SK-N-SH (cell line): ENCODE data around the gene TEAD4. TPM values are rescaled to one million over a fixed set of nuclear protein-coding genes. Genes with fewer than 3 reads are reported as not detected.

Experiments
- CTCF ChIA-PET: fragments of 300-600, 350-600 bp; formaldehyde crosslinking; extraction: SDS; loops from one replicate; lab custom pipeline; 2021; lab: Yijun Ruan, JAX
- POLR2A ChIA-PET: fragments of 350-600 bp; sonication (Branson Sonifier 250); formaldehyde crosslinking; extraction: SDS; loops from one replicate; lab custom pipeline; 2020; ENCODE audit warnings: antibody characterized with exemption, inconsistent platforms; lab: Yijun Ruan, JAX
- DNase-seq: peaks from one replicate; pipeline ENCODE4 v3.0.0; 2012
- H2AFZ ChIP-seq: fragments of 200-600 bp; sonication (generic); 2 replicates; pipeline ENCODE4 v1.8.1; 2016; ENCODE audit warnings: antibody characterized with exemption, mild to moderate bottlenecking, low read depth
- H3F3A ChIP-seq: fragments of 200-600 bp; sonication (generic); replicated peaks from 2 replicates; pipeline ENCODE3; 2016; ENCODE audit warnings: antibody characterized with exemption, mild to moderate bottlenecking; ENCODE audit not compliant: insufficient read depth
- H3K27ac ChIP-seq, 2 experiments: fragments of 200-500 bp in 1 of 2; fragments of 200-600 bp in 1 of 2; sonication (Bioruptor generic) in 1 of 2; sonication (generic), shearing (Covaris generic) in 1 of 2; 2 replicates each; pipeline versions ENCODE4 v1.5.1 to v1.6.1; 2014 to 2016; ENCODE audit warnings: low read depth in 2 of 2, inconsistent platforms in 1 of 2, low read length in 1 of 2, mild to moderate bottlenecking in 1 of 2, mixed read lengths in 1 of 2
- H3K27me3 ChIP-seq: fragments of 200-600 bp; sonication (generic), shearing (Covaris generic); 2 replicates; pipeline ENCODE4 v1.6.1; 2016; ENCODE audit warnings: mixed run types; ENCODE audit not compliant: insufficient read depth
- H3K36me3 ChIP-seq, 2 experiments: fragments of 200-500 bp in 1 of 2; fragments of 200-600 bp in 1 of 2; sonication (Bioruptor generic) in 1 of 2; sonication (generic) in 1 of 2; replicated peaks in 1 of 2; 2 replicates each; pipeline versions ENCODE3 to v1.5.1; 2014 to 2016; ENCODE audit warnings: low read length in 1 of 2, mild to moderate bottlenecking in 1 of 2; ENCODE audit not compliant: insufficient read depth in 2 of 2, control insufficient read depth in 1 of 2
- H3K4me1 ChIP-seq, 2 experiments: fragments of 200-500 bp in 1 of 2; fragments of 200-600 bp in 1 of 2; sonication (Bioruptor generic) in 1 of 2; sonication (generic), shearing (Covaris generic) in 1 of 2; 2 replicates each; pipeline versions ENCODE4 v1.5.1 to v1.6.1; 2014 to 2016; ENCODE audit warnings: low read depth in 1 of 2, low read length in 1 of 2, mixed run types in 1 of 2; ENCODE audit not compliant: insufficient read depth in 2 of 2, control insufficient read depth in 1 of 2
- H3K4me2 ChIP-seq: fragments of 200-600 bp; sonication (generic), shearing (Covaris generic); 2 replicates; pipeline ENCODE4 v1.6.1; 2017; ENCODE audit warnings: mixed run types
- H3K4me3 ChIP-seq, 2 experiments: fragments of 200-500 bp in 1 of 2; fragments of 200-600 bp in 1 of 2; sonication (Bioruptor generic) in 1 of 2; sonication (generic), shearing (Covaris generic) in 1 of 2; 2 replicates each; pipeline versions ENCODE4 v1.5.1 to v1.8.1; 2014 to 2016; ENCODE audit warnings: low read depth in 2 of 2, inconsistent platforms in 1 of 2, low read length in 1 of 2, mild to moderate bottlenecking in 1 of 2, mixed read lengths in 1 of 2, moderate library complexity in 1 of 2
- H3K79me2 ChIP-seq: fragments of 200-600 bp; sonication (generic); 2 replicates; pipeline ENCODE4 v1.8.1; 2017; ENCODE audit warnings: mild to moderate bottlenecking; ENCODE audit not compliant: insufficient read depth
- H3K9ac ChIP-seq: fragments of 200-600 bp; sonication (generic); 2 replicates; pipeline ENCODE4 v1.6.1; 2017; ENCODE audit warnings: mixed run types
- H3K9me2 ChIP-seq: fragments of 200-600 bp; sonication (generic); 2 replicates; pipeline ENCODE4 v1.6.1; 2017; ENCODE audit warnings: mixed run types
- H3K9me3 ChIP-seq: fragments of 200-600 bp; sonication (generic); 2 replicates; pipeline ENCODE4 v1.6.1; 2017; ENCODE audit warnings: mixed run types, mild to moderate bottlenecking, moderate library complexity
- H4K20me1 ChIP-seq: fragments of 200-600 bp; sonication (generic); 2 replicates; pipeline ENCODE4 v1.6.1; 2017; ENCODE audit warnings: mild to moderate bottlenecking, mixed run types; ENCODE audit not compliant: insufficient read depth
- EZH2phosphoT487 ChIP-seq: fragments of 200-600 bp; sonication (generic); IDR thresholded peaks from 2 replicates; pipeline ENCODE4 v1.6.1; 2017; ENCODE audit warnings: low read depth, mixed run types, mild to moderate bottlenecking, antibody characterized with exemption, moderate library complexity, borderline replicate concordance
- FOXJ3 ChIP-seq: sonication (generic); formaldehyde crosslinking; IDR thresholded peaks from 2 replicates; pipeline ENCODE4 v1.5.1; 2020; ENCODE audit warnings: mild to moderate bottlenecking, missing genetic modification reagents
- FOXM1 ChIP-seq: IDR thresholded peaks from 2 replicates; pipeline ENCODE4 v1.4.0; 2012; ENCODE audit warnings: low read depth, mild to moderate bottlenecking
- GABPA ChIP-seq: IDR thresholded peaks from 2 replicates; pipeline ENCODE4 v1.4.0; 2012; ENCODE audit warnings: low read depth, mild to moderate bottlenecking
- GATA2 ChIP-seq: sonication (generic); formaldehyde crosslinking; IDR thresholded peaks from 2 replicates; pipeline ENCODE4 v1.5.0; 2020; ENCODE audit warnings: mild to moderate bottlenecking, missing genetic modification reagents
- JUND ChIP-seq: IDR thresholded peaks from 2 replicates; pipeline ENCODE4 v1.4.0; 2012
- MEF2A ChIP-seq: IDR thresholded peaks from 2 replicates; pipeline ENCODE4 v1.4.0; 2012; ENCODE audit warnings: low read depth, borderline replicate concordance
- NFIC ChIP-seq: IDR thresholded peaks from 2 replicates; pipeline ENCODE4 v1.4.0; 2012; ENCODE audit warnings: borderline replicate concordance
- NRF1 ChIP-seq: IDR thresholded peaks from 2 replicates; pipeline ENCODE4 v1.6.1; 2012; ENCODE audit warnings: low read depth, mild to moderate bottlenecking, low read length
- POLR2AphosphoS5 ChIP-seq: IDR thresholded peaks from 2 replicates; pipeline ENCODE4 v1.6.1; 2012; ENCODE audit warnings: low read depth, low read length
- RCOR1 ChIP-seq: fragments of 150-350 bp; IDR thresholded peaks from 2 replicates; pipeline ENCODE4 v1.6.1; 2017; ENCODE audit warnings: antibody characterized with exemption, low read length
- RFX5 ChIP-seq: IDR thresholded peaks from 2 replicates; pipeline ENCODE4 v1.6.1; 2012; ENCODE audit warnings: mild to moderate bottlenecking, improper control_type of control experiment, low read length
- TCF12 ChIP-seq: IDR thresholded peaks from 2 replicates; pipeline ENCODE4 v1.4.0; 2012
- TEAD4 ChIP-seq: IDR thresholded peaks from 2 replicates; pipeline ENCODE4 v1.4.0; 2012; ENCODE audit warnings: mild to moderate bottlenecking, borderline replicate concordance; ENCODE audit not compliant: insufficient read depth
- YY1 ChIP-seq: IDR thresholded peaks from 2 replicates; pipeline ENCODE4 v1.4.0; 2012; ENCODE audit warnings: low read depth, mild to moderate bottlenecking
- WGBS: methylation state at CpG from one replicate; pipeline ENCODE4 v1.1.6; 2017; ENCODE audit warnings: low lambda C conversion rate; 5-methylcytosine and 5-hydroxymethylcytosine counted together
- polyA plus RNA-seq, 3 experiments: library from polyadenylated mRNA; depleted of rRNA; stranded (reverse); fragments of >200 nt; gene quantifications; 2 replicates each; pipeline ENCODE4 v1.2.3, GENCODE V29; 2012
- TF ChIP-seq, protein P1 (sequence below): fragments of 200-600 bp; sonication (generic); IDR thresholded peaks from 2 replicates; pipeline ENCODE4 v1.6.1; 2017; ENCODE audit warnings: antibody characterized with exemption, mild to moderate bottlenecking, moderate library complexity
- TF ChIP-seq, protein P2 (sequence below): IDR thresholded peaks from 2 replicates; pipeline ENCODE4 v1.4.0; 2012; ENCODE audit warnings: low read depth, borderline replicate concordance
- TF ChIP-seq, protein P3 (sequence below): IDR thresholded peaks from 2 replicates; pipeline ENCODE4; 2012
- TF ChIP-seq, protein P4 (sequence below): fragments of 150-350 bp; IDR thresholded peaks from 2 replicates; pipeline ENCODE4 v1.6.1; 2017; ENCODE audit warnings: antibody characterized with exemption, low read length, low read depth, borderline replicate concordance
- TF ChIP-seq, protein P5 (sequence below): IDR thresholded peaks from 2 replicates; pipeline ENCODE4 v1.4.0; 2012; ENCODE audit warnings: low read depth

Gene TEAD4
- polyA plus RNA-seq, 1 of the 3 experiments (the other 2 are of a cell fraction) = 27.1 TPM

DNA sequence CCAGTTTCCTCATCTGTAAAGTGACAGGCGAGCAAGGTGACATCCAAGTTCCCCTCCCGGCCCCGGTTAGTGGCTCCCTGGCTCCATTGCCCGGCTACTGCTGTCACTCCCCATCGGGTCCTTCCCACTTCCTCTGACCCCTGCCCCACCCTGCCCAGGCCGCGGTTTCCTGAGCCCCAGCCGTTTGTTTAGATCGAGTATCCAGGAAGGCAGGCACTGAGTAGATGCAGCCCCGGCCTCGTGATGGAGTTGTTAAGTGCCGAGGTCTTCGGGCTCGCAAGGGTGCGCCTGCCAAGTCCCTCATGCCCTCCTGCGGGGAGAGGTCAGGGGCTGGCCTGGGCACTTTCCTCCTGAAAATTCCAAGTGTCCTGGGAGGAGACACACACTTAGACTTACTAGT, 55.4 kb downstream of the TEAD4 start:
- no peak overlapping the region for H3K27ac ChIP-seq
- H3K9ac ChIP-seq = no peak overlapping the region
- no peaks in the 10 kb centered on the region for H3F3A ChIP-seq
- POLR2A ChIA-PET = no interaction called here
- H3K4me2 ChIP-seq = no peak overlapping the region
- no peak for DNase-seq
- no peaks in the 10 kb centered on the region for H3K9me2 ChIP-seq
- no peaks in the 10 kb centered on the region for H3K79me2 ChIP-seq
- H3K4me3 ChIP-seq = no peak overlapping the region
- peaks cover 0 to 13% of the 10 kb centered on the region in 2 experiments for H3K36me3 ChIP-seq
- TF ChIP-seq GATA2 (CRISPR knock-in tag) (no peak), NRF1 (no peak), FOXJ3 (CRISPR knock-in tag) (no peak), POLR2AphosphoS5 (no peak), MEF2A (no peak), JUND (no peak), RCOR1 (no peak), NFIC (no peak), GABPA (no peak), YY1 (no peak)
- TF ChIP-seq, protein P1, sequence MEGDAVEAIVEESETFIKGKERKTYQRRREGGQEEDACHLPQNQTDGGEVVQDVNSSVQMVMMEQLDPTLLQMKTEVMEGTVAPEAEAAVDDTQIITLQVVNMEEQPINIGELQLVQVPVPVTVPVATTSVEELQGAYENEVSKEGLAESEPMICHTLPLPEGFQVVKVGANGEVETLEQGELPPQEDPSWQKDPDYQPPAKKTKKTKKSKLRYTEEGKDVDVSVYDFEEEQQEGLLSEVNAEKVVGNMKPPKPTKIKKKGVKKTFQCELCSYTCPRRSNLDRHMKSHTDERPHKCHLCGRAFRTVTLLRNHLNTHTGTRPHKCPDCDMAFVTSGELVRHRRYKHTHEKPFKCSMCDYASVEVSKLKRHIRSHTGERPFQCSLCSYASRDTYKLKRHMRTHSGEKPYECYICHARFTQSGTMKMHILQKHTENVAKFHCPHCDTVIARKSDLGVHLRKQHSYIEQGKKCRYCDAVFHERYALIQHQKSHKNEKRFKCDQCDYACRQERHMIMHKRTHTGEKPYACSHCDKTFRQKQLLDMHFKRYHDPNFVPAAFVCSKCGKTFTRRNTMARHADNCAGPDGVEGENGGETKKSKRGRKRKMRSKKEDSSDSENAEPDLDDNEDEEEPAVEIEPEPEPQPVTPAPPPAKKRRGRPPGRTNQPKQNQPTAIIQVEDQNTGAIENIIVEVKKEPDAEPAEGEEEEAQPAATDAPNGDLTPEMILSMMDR = no peak
- TF ChIP-seq, protein P2, sequence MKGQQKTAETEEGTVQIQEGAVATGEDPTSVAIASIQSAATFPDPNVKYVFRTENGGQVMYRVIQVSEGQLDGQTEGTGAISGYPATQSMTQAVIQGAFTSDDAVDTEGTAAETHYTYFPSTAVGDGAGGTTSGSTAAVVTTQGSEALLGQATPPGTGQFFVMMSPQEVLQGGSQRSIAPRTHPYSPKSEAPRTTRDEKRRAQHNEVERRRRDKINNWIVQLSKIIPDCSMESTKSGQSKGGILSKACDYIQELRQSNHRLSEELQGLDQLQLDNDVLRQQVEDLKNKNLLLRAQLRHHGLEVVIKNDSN = no peak
- TF ChIP-seq, all 33 proteins: peak for 0
- Histone ChIP-seq H2AFZ (no peak overlapping the region), H3K9me3 (no peaks in the 10 kb centered on the region), H4K20me1 (no peaks in the 10 kb centered on the region), H3K27me3 (no peaks in the 10 kb centered on the region), H3K4me1 (no peaks in the 10 kb centered on the region)
- 93% methylated on average over 13 of the region's 16 CpGs for WGBS
- CTCF ChIA-PET = interaction anchor here (0.6 to 1.9 kb wide), 2 partner anchors 10 to 47 kb away, joined by 3 to 5 read pairs; no protein-coding TSS in a partner anchor

DNA sequence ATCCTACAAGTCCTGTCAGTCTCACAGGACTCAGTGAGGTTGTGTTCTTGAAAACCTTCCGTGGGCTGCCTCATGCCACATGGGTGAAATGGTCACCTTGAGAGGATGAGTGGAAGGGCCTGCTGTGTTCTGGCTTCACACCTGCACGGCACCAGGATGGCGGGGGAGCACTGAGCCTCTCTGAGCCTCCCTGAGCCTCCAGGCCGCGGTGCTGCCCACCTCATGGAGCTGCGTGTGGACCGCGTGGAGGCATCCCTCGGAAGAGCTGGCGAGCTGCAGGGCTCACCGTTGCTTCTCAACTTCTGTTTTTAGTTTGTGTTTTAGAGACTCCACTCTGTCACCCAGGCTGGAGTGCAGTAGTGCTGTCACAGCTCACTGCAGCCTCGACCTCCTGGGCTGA, 56.2 kb downstream of the TEAD4 start:
- H3K4me2 ChIP-seq = no peak overlapping the region
- POLR2A ChIA-PET = no interaction called here
- H3K27me3 ChIP-seq = no peaks in the 10 kb centered on the region
- no peaks in the 10 kb centered on the region for H3F3A ChIP-seq
- no peak overlapping the region for H3K4me3 ChIP-seq
- H3K27ac ChIP-seq = no peak overlapping the region
- H2AFZ ChIP-seq = no peak overlapping the region
- no peaks in the 10 kb centered on the region for H3K9me2 ChIP-seq
- no peaks in the 10 kb centered on the region for H3K9me3 ChIP-seq
- H3K36me3 ChIP-seq = peaks cover 0 to 17% of the 10 kb centered on the region in 2 experiments
- no peaks in the 10 kb centered on the region for H4K20me1 ChIP-seq
- no peaks in the 10 kb centered on the region for H3K79me2 ChIP-seq
- no peak for DNase-seq
- no peaks in the 10 kb centered on the region for H3K4me1 ChIP-seq
- 94% methylated on average over 7 of the region's 12 CpGs for WGBS
- no peak overlapping the region for H3K9ac ChIP-seq
- CTCF ChIA-PET = interaction anchor here (1.4 to 1.9 kb wide), 2 partner anchors 11 to 19 kb away, joined by 5 to 6 read pairs; no protein-coding TSS in a partner anchor
- TF ChIP-seq, protein P3, sequence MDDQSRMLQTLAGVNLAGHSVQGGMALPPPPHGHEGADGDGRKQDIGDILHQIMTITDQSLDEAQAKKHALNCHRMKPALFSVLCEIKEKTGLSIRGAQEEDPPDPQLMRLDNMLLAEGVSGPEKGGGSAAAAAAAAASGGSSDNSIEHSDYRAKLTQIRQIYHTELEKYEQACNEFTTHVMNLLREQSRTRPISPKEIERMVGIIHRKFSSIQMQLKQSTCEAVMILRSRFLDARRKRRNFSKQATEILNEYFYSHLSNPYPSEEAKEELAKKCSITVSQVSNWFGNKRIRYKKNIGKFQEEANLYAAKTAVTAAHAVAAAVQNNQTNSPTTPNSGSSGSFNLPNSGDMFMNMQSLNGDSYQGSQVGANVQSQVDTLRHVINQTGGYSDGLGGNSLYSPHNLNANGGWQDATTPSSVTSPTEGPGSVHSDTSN = no peak
- TF ChIP-seq FOXM1 = no peak
- no peak for TF ChIP-seq GATA2 (CRISPR knock-in tag)
- no peak for TF ChIP-seq EZH2phosphoT487
- TF ChIP-seq TCF12 = no peak
- TF ChIP-seq TEAD4 = no peak
- no peak for TF ChIP-seq YY1
- no peak for TF ChIP-seq POLR2AphosphoS5
- TF ChIP-seq, protein P4, sequence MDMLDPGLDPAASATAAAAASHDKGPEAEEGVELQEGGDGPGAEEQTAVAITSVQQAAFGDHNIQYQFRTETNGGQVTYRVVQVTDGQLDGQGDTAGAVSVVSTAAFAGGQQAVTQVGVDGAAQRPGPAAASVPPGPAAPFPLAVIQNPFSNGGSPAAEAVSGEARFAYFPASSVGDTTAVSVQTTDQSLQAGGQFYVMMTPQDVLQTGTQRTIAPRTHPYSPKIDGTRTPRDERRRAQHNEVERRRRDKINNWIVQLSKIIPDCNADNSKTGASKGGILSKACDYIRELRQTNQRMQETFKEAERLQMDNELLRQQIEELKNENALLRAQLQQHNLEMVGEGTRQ = no peak
- TF ChIP-seq, protein P1 = no peak
- TF ChIP-seq MEF2A = no peak
- TF ChIP-seq RFX5 = no peak
- TF ChIP-seq, protein P2 = no peak
- TF ChIP-seq, protein P5, sequence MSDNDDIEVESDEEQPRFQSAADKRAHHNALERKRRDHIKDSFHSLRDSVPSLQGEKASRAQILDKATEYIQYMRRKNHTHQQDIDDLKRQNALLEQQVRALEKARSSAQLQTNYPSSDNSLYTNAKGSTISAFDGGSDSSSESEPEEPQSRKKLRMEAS = no peak
